HepG2 (cell line): ENCODE measurements around the gene ANXA11.

Experiments
- ESRRA ChIP-seq: sonication (generic); formaldehyde crosslinking; IDR thresholded peaks from 2 replicates; pipeline ENCODE4 v1.5.1; 2020; ENCODE audit warnings: mild to moderate bottlenecking, low read depth, missing genetic modification reagents
- HDAC6 ChIP-seq: fragments of 200-600 bp; sonication (generic); IDR thresholded peaks from 2 replicates; pipeline ENCODE4 v1.7.0; 2017; ENCODE audit warnings: mild to moderate bottlenecking, antibody characterized with exemption, low read length, low read depth
- JUN ChIP-seq: sonication (generic); formaldehyde crosslinking; IDR thresholded peaks from 2 replicates; pipeline ENCODE4 v1.4.0; 2020; ENCODE audit warnings: mild to moderate bottlenecking, missing genetic modification reagents
- NFRKB ChIP-seq: fragments of 450-650 bp; IDR thresholded peaks from 2 replicates; pipeline ENCODE4 v1.6.1; 2017
- POLR2A ChIP-seq, 2 experiments: IDR thresholded peaks; 2 replicates each; pipeline ENCODE4 v1.6.1; 2011; ENCODE audit warnings: low read depth in 2 of 2, low read length in 2 of 2, mild to moderate bottlenecking in 1 of 2, moderate library complexity in 1 of 2; ENCODE audit not compliant: insufficient read depth in 1 of 2
- RXRA ChIP-seq: sonication (generic); formaldehyde crosslinking; IDR thresholded peaks from 2 replicates; pipeline ENCODE4 v1.5.1; 2020; ENCODE audit warnings: missing genetic modification reagents
- STAG1 ChIP-seq: sonication (generic); formaldehyde crosslinking; IDR thresholded peaks from 2 replicates; pipeline ENCODE4 v1.4.0; 2020; ENCODE audit warnings: missing genetic modification reagents
- TAF1 ChIP-seq: sonication (generic); formaldehyde crosslinking; IDR thresholded peaks from 2 replicates; pipeline ENCODE4 v1.4.0; 2020; ENCODE audit warnings: missing genetic modification reagents
- TCF7L2 ChIP-seq: IDR thresholded peaks from 2 replicates; pipeline ENCODE4 v1.6.1; 2011; ENCODE audit warnings: mild to moderate bottlenecking, low read depth, low read length, moderate library complexity
- ZNF501 ChIP-seq: sonication (generic); formaldehyde crosslinking; IDR thresholded peaks from 2 replicates; pipeline ENCODE4 v1.5.1; 2020; ENCODE audit warnings: mild to moderate bottlenecking, moderate library complexity, missing genetic modification reagents
- ZNF7 ChIP-seq: IDR thresholded peaks from 2 replicates; pipeline ENCODE4 v1.6.1; 2016; ENCODE audit warnings: missing biosample characterization, missing genetic modification reagents
- ZSCAN31 ChIP-seq: sonication (generic); formaldehyde crosslinking; IDR thresholded peaks from 2 replicates; pipeline ENCODE4 v1.5.0; 2020; ENCODE audit warnings: low read depth, mild to moderate bottlenecking, missing genetic modification reagents
- TF ChIP-seq, protein P1 (sequence below): sonication (generic); formaldehyde crosslinking; IDR thresholded peaks from 2 replicates; pipeline ENCODE4 v1.5.0; 2020; ENCODE audit warnings: mild to moderate bottlenecking, missing genetic modification reagents, moderate library complexity

DNA sequence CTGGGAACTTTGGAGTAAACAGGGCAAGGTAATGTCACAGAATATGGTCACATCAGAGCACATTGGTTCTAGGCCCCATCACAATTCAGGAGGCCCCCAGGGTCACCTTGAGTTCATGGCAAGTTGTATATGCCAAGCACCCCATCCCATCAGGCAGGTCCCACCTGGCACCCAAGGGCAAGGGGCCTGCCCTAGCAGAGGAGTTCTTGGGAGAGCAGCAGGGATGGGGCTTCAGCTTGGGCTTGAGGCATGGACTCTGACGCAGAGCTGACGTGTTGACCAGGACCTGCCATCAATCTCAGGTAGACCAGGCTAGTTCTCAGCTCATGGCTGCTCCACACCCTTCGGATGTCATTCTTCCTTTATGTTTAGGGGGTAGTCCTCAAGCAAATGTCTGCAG, 51.9 kb downstream of the ANXA11 start:
- no peak for TF ChIP-seq NFRKB
- TF ChIP-seq, protein P1, sequence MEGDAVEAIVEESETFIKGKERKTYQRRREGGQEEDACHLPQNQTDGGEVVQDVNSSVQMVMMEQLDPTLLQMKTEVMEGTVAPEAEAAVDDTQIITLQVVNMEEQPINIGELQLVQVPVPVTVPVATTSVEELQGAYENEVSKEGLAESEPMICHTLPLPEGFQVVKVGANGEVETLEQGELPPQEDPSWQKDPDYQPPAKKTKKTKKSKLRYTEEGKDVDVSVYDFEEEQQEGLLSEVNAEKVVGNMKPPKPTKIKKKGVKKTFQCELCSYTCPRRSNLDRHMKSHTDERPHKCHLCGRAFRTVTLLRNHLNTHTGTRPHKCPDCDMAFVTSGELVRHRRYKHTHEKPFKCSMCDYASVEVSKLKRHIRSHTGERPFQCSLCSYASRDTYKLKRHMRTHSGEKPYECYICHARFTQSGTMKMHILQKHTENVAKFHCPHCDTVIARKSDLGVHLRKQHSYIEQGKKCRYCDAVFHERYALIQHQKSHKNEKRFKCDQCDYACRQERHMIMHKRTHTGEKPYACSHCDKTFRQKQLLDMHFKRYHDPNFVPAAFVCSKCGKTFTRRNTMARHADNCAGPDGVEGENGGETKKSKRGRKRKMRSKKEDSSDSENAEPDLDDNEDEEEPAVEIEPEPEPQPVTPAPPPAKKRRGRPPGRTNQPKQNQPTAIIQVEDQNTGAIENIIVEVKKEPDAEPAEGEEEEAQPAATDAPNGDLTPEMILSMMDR (CRISPR knock-in tag): no peak
- TF ChIP-seq ZNF7 (CRISPR knock-in tag): no peak
- no peak for TF ChIP-seq JUN (CRISPR knock-in tag)
- TF ChIP-seq TAF1 (CRISPR knock-in tag): no peak
- no peak for TF ChIP-seq ZNF501
- TF ChIP-seq TCF7L2: no peak
- TF ChIP-seq STAG1 (CRISPR knock-in tag): no peak
- no peak for TF ChIP-seq POLR2A (IDR thresholded peaks at IDR 0.05; ENCODE audit: insufficient read depth in 1 of 2, low read depth in 2 of 2, low read length in 2 of 2)
- no peak for TF ChIP-seq RXRA (CRISPR knock-in tag)
- TF ChIP-seq ZSCAN31 (CRISPR knock-in tag): no peak
- TF ChIP-seq HDAC6: no peak
- no peak for TF ChIP-seq ESRRA
